ENCODE results near the gene THAP2.

THAP2 gene

DNA sequence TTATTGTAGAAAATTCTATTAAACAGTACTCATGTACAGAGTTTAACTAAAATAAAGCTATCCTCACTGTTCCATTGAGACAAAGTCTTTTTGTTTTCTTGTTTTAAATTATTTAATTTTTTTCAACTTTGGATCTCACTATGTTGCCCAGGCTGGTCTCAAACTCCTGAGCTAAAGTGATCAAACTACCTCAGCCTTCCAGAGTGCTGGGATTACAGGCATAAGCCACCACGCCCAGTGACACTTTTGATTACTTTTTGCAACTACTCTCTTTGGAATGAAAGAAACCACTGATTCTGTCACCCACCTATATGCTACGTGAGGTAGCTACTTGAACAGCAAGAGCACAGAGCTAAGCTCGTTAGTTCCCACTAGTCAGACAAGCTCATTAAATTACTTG, 17.6 kb upstream of the THAP2 start:
- TF ChIP-seq, protein P1, sequence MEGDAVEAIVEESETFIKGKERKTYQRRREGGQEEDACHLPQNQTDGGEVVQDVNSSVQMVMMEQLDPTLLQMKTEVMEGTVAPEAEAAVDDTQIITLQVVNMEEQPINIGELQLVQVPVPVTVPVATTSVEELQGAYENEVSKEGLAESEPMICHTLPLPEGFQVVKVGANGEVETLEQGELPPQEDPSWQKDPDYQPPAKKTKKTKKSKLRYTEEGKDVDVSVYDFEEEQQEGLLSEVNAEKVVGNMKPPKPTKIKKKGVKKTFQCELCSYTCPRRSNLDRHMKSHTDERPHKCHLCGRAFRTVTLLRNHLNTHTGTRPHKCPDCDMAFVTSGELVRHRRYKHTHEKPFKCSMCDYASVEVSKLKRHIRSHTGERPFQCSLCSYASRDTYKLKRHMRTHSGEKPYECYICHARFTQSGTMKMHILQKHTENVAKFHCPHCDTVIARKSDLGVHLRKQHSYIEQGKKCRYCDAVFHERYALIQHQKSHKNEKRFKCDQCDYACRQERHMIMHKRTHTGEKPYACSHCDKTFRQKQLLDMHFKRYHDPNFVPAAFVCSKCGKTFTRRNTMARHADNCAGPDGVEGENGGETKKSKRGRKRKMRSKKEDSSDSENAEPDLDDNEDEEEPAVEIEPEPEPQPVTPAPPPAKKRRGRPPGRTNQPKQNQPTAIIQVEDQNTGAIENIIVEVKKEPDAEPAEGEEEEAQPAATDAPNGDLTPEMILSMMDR (IDR thresholded peaks at IDR 0.05; ENCODE audit: low read depth, low read length, missing control alignments) = no peak

DNA sequence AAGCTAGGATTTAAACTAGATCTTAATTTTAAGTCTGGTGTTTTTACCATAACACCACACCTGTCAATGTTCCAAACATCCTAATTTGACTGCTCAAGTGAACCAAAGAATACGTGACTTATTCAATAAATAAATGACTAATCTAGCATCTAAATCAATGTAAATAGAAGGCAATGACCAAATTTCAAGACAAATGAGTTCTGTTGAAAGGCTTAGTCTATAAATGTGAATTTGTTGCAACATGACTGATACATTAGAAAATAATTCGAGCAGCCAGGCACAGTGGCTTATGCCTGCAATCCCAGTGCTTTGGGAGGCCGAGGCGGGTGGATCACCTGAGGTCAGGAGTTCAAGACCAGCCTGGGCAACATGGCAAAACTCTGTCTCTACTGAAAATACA, 15.6 kb upstream of the THAP2 start:
- DNase-seq (ENCODE audit: low read depth) = no peak
- H3K4me3 ChIP-seq (ENCODE audit: low read depth, low read length) = no peak overlapping the region
- TF ChIP-seq, protein P1 (IDR thresholded peaks at IDR 0.05; ENCODE audit: low read depth, low read length, missing control alignments) = no peak
- in situ Hi-C loops (cut with HindIII; ENCODE audit: low sequenced_read_pairs) = no loop called here

More for the DNA sequence above, 17.6 kb upstream of the THAP2 start:
- no peak overlapping the region for H3K4me3 ChIP-seq (ENCODE audit: low read depth, low read length)
- in situ Hi-C loops (cut with HindIII; ENCODE audit: low sequenced_read_pairs) = no loop called here
- no peak for DNase-seq (ENCODE audit: low read depth)

DNA sequence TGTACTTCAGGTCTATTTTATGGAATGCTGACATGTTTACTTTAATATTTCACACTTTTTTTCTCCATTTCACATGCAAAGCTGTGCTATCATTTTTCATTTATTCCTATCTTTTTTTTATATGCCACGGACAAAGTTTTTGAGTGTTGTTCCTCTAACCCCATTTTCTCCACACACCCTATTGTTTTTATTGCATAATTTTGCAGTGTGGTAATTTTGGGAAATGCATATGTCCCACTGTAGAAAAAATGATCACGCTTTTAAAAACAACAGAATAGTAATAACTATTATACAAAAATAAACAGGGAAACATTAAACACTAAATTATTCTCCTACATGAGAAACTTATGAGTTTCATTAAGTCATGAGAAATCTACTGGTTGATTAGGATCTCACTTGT, 14.7 kb upstream of the THAP2 start:
- H3K4me3 ChIP-seq (ENCODE audit: low read depth, low read length) = no peak overlapping the region
- DNase-seq (ENCODE audit: low read depth) = no peak
- TF ChIP-seq, protein P1 (IDR thresholded peaks at IDR 0.05; ENCODE audit: low read depth, low read length, missing control alignments) = no peak
- in situ Hi-C loops (cut with HindIII; ENCODE audit: low sequenced_read_pairs) = no loop called here

DNA sequence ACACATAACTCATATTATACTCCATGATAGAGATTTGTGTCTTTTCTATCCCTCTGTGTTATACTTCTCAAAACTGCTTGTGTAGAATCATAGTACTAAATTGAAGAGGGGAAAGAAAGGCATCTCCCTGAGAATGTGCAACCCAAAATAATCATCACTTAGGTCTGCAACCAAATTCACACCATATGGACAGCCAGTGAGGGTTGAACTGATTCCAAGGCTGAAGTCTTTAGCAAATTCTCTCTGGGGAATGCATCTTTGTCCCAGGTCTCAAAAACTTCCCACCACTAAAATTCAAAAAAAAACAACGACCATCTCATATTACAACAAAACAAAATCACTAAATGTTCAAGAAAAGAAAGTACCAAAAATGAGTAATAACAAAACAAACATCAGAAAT, 11.4 kb upstream of the THAP2 start:
- no peak overlapping the region for H3K4me3 ChIP-seq (ENCODE audit: low read depth, low read length)
- in situ Hi-C loops (cut with HindIII; ENCODE audit: low sequenced_read_pairs) = no loop called here
- DNase-seq (ENCODE audit: low read depth) = no peak
- TF ChIP-seq, protein P1 (IDR thresholded peaks at IDR 0.05; ENCODE audit: low read depth, low read length, missing control alignments) = no peak

DNA sequence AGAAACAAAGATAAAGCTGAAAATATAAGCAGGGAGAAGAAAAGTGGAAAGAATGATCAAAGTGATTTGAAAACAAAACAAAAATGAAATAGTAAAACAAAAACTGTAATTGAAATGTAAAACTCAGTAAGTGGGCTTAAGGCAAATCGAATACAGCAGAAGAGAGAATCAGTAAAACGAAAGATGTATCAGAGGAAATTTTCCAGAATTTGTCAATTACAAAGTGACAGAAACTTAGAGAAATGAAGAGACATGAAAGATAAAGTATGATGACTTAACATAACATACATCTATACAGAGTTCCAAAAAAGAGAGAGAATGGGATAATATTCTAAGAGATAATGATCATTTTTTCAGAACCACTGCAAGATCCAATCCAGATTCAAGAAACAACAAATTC, 11.0 kb upstream of the THAP2 start:
- in situ Hi-C loops (cut with HindIII; ENCODE audit: low sequenced_read_pairs) = no loop called here
- no peak overlapping the region for H3K4me3 ChIP-seq (ENCODE audit: low read depth, low read length)
- DNase-seq (ENCODE audit: low read depth) = no peak
- TF ChIP-seq, protein P1 (IDR thresholded peaks at IDR 0.05; ENCODE audit: low read depth, low read length, missing control alignments) = no peak

DNA sequence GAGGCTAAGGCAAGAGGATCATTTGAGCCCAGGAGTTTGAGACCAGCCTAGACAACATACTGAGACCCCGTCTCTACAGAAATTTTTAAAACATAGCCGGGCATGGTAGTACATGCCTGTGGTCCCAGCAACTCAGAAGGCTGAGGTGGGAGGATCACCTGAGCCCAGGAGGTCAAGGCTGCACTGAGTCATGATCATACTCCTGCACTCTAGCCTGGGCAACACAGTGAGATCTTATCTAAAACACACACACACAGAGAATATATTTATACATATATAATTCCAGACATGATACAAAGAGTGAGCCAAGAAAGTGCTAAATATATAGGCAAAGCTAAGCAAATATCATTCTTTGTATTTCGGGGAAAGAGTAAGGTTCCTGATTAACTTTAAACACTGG, 9.9 kb upstream of the THAP2 start:
- in situ Hi-C loops (cut with HindIII; ENCODE audit: low sequenced_read_pairs) = no loop called here
- TF ChIP-seq, protein P1 (IDR thresholded peaks at IDR 0.05; ENCODE audit: low read depth, low read length, missing control alignments) = no peak
- H3K4me3 ChIP-seq (ENCODE audit: low read depth, low read length) = no peak overlapping the region
- no peak for DNase-seq (ENCODE audit: low read depth)

DNA sequence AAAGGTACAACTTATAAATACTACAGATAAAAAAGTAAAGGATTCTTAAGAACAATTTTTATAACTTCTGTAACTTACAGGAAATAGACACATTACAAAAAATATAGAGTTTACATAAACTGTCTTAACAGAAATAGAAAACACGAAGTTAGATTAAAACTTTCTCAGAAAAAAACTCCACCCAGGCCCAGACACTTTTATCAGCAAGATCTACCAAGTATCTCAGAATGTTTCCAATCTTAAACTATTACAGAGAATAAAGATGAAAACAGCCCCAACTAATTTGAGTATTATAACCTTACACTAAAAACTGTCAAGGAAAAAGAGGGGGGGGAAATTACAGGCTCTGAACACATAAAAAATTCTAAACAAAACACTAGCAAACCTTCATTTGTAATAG, 8.6 kb upstream of the THAP2 start:
- TF ChIP-seq, protein P1 (IDR thresholded peaks at IDR 0.05; ENCODE audit: low read depth, low read length, missing control alignments) = no peak
- DNase-seq (ENCODE audit: low read depth) = no peak
- in situ Hi-C loops (cut with HindIII; ENCODE audit: low sequenced_read_pairs) = no loop called here
- H3K4me3 ChIP-seq (ENCODE audit: low read depth, low read length) = no peak overlapping the region
